Sigmoid colon (tissue), 7 donors: ENCODE results near the gene COBL. TPM values are rescaled to one million over a fixed set of nuclear protein-coding genes. Genes with fewer than 3 reads are reported as not detected.

Source experiments
- DNase-seq: peaks from one replicate; pipeline ENCODE4 v3.0.0-alpha.2; 2019
- H3K27ac ChIP-seq, 4 donors: fragments of 200-600 bp; sonication (generic); one replicate each; pipeline ENCODE4 v1.5.1; 2016 to 2019; ENCODE audit warnings: mild to moderate bottlenecking in 1 of 4
- H3K27me3 ChIP-seq, 3 donors: fragments of 200-600 bp; sonication (generic); one replicate each; pipeline ENCODE4 v1.5.1; 2019; ENCODE audit warnings: mild to moderate bottlenecking in 1 of 3
- H3K36me3 ChIP-seq, 4 donors: fragments of 200-600 bp; sonication (generic); one replicate each; pipeline ENCODE4 v1.5.1; 2016 to 2019
- H3K4me1 ChIP-seq, 4 donors: fragments of 200-600 bp; sonication (generic); one replicate each; pipeline ENCODE4 v1.5.1; 2017 to 2019
- H3K4me3 ChIP-seq, 4 donors: fragments of 200-600 bp; sonication (generic); one replicate each; pipeline ENCODE4 v1.5.1; 2017 to 2019; ENCODE audit warnings: mild to moderate bottlenecking in 2 of 4, moderate library complexity in 1 of 4
- H3K9me3 ChIP-seq, 4 donors: fragments of 200-600 bp in 3 of 4; sonication (generic) in 3 of 4; one replicate each; pipeline versions ENCODE4 v1.5.1 to v1.6.1; 2013 to 2019
- CTCF ChIP-seq, 4 experiments: fragments of 450-650 bp in 3 of 4; fragments of 200-600 bp in 1 of 4; IDR thresholded peaks; one replicate each; pipeline ENCODE4 v1.5.1; 2016 to 2019; ENCODE audit warnings: antibody characterized with exemption in 4 of 4, mild to moderate bottlenecking in 3 of 4, moderate library complexity in 2 of 4
- EP300 ChIP-seq, 4 donors: sonication (generic); formaldehyde crosslinking; IDR thresholded peaks; one replicate each; pipeline ENCODE4 v1.6.1; 2017; ENCODE audit warnings: antibody characterized with exemption in 4 of 4
- POLR2A ChIP-seq, 2 donors: fragments of 450-650 bp; IDR thresholded peaks; one replicate each; pipeline ENCODE4 v1.6.1; 2016; ENCODE audit warnings: antibody characterized with exemption in 2 of 2, mild to moderate bottlenecking in 2 of 2, moderate library complexity in 2 of 2
- POLR2AphosphoS5 ChIP-seq, 4 donors: sonication (generic); formaldehyde crosslinking; IDR thresholded peaks; one replicate each; pipeline ENCODE4 v1.6.1; 2017; ENCODE audit warnings: antibody characterized with exemption in 4 of 4
- WGBS, 2 donors: extraction: QIAGEN DNeasy Blood & Tissue Kit; methylation state at CpG; one replicate each; pipeline ENCODE4 v1.1.7; 2013; 5-methylcytosine and 5-hydroxymethylcytosine counted together
- intact Hi-C: fragments of 100-400 bp; cut with DNase I; formaldehyde crosslinking; loops from one replicate; pipeline ENCODE4 v1.15.1; 2023
- polyA plus RNA-seq, 3 donors: library from polyadenylated mRNA; stranded (reverse); fragments of 200-250 nt; gene quantifications; one replicate each; pipeline ENCODE4 v1.2.3, GENCODE V29; 2013
- total RNA-seq, 4 donors: library from RNA; depleted of rRNA; stranded (reverse); fragments of >200 nt; gene quantifications; one replicate each; pipeline ENCODE4 v1.1.0, GENCODE V29; 2016
- donor health status: healthy with polysubstance abuse.
- donor health status: Bipolar disorder and iron deficiency.
- donor health status: healthy.

Gene COBL
- total and polyA plus RNA-seq, 7 donors = 3.0 to 27.6 (median 10.0) TPM

DNA sequence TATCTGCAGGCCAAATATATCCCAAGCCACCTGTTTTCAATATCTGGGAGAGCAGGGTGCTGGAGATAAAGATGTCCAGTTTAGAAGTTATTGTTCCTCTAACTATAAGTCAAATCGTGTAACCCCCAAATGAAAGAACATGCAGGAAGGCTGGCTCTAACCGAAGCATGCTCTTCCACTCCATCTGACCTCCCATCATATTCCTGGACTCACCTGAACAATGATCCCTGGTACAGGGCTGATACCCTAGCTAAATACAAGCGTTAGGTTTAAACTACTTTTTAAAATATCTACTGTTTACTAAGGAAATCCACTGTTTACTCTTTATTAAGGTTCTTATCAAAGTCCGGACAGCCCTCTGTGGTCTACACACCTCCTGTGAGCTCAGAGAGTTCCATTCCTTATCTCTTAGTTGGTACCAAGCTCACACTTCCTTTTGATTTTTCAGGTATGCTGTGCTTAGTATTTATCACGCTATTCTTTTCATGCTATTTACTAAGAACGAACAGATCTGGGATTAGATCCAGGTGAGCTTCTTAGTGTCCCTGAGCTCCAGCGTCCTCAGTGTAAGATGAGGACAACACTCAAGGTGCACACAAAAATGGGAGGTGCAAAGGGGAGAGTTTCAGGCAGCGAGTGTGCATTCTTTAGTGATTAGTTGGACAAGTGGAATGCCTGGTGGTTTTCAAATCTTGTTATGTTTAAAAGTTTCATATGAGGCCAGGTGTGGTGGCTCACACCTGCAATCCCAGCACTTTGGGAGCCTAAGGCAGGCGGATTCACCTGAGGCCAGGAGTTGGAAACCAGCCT, 23.6 kb upstream of the COBL start:
- WGBS, 2 donors = 33 to 62% methylated on average over 9 of the region's 9 CpGs
- no peaks in the 10 kb centered on the region for H3K27me3 ChIP-seq
- TF ChIP-seq POLR2A (IDR thresholded peaks at IDR 0.05) (no peak), EP300 (IDR thresholded peaks at IDR 0.05) (no peak), CTCF (IDR thresholded peaks at IDR 0.05) (no peak), POLR2AphosphoS5 (IDR thresholded peaks at IDR 0.05) (no peak)
- no peak overlapping the region for H3K27ac ChIP-seq
- no peak for DNase-seq
- no peaks in the 10 kb centered on the region for H3K36me3 ChIP-seq
- no peaks in the 10 kb centered on the region for H3K9me3 ChIP-seq
- H3K4me1 ChIP-seq = no peaks in the 10 kb centered on the region
- no peak overlapping the region for H3K4me3 ChIP-seq
- intact Hi-C loops = no loop called here

DNA sequence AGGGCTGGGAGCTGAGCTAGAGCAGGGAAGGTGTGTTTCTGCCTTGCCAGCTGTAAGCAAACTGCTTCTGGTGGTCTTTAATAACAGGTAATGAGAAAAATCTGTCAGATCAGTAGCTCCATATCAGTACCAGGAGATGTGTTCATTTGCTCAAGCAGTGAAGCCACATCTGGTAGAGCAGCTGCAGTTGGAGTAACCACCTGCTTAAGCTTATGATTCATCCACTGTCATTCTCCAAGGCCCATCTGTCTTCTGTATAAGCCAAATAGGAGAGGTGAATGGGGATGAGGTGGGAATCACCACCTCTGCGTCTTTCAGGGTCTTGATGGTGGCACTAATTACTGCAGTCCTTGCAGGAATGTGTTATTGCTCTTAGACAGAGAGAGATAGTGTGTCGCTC, 18.4 kb upstream of the COBL start:
- no peaks in the 10 kb centered on the region for H3K9me3 ChIP-seq
- WGBS, 2 donors = 93% methylated on average over 2 of the region's 2 CpGs

DNA sequence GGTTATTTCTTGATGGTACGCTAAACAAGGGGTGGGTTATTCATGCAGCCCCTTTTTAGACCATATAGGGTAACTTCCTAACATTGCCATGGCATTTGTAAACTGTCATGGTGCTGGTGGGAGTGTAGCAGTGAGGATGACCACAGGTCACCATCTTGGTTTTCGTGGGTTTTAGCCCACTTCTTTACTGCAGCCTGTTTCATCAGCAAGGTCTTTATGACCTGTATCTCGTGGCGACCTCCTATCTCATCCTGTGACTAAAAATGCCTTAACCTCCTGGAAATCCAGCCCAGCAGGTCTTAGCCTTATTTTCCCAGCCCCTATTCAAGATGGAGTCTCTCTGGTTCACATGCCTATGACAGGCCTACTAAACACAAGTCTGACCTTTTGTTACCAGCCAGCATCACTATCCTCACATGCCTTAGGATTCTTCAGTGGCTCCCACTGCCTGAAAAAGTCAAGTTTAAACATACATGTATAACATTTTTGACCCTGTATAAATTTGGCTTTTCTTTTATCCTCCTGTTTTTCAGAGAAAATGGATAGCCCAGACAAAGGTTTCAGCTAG, 13.2 kb upstream of the COBL start:
- Histone ChIP-seq H3K4me1 (no peaks in the 10 kb centered on the region), H3K27ac (no peak overlapping the region), H3K27me3 (no peaks in the 10 kb centered on the region), H3K9me3 (no peaks in the 10 kb centered on the region), H3K4me3 (no peak overlapping the region), H3K36me3 (no peaks in the 10 kb centered on the region)
- WGBS, 2 donors = 88 to 94% methylated on average over 4 of the region's 4 CpGs
- TF ChIP-seq POLR2AphosphoS5 (IDR thresholded peaks at IDR 0.05) (no peak), POLR2A (IDR thresholded peaks at IDR 0.05) (no peak), CTCF (IDR thresholded peaks at IDR 0.05) (no peak), EP300 (IDR thresholded peaks at IDR 0.05) (no peak)
- DNase-seq = no peak
- intact Hi-C loops = no loop called here

More for the DNA sequence above, 18.4 kb upstream of the COBL start:
- DNase-seq = no peak
- Histone ChIP-seq H3K4me3 (no peak overlapping the region), H3K4me1 (no peaks in the 10 kb centered on the region), H3K36me3 (no peaks in the 10 kb centered on the region), H3K27ac (no peak overlapping the region), H3K27me3 (no peaks in the 10 kb centered on the region)
- intact Hi-C loops = no loop called here
- TF ChIP-seq POLR2A (IDR thresholded peaks at IDR 0.05) = no peak
- TF ChIP-seq CTCF (IDR thresholded peaks at IDR 0.05) = no peak
- no peak for TF ChIP-seq POLR2AphosphoS5 (IDR thresholded peaks at IDR 0.05)
- TF ChIP-seq EP300 (IDR thresholded peaks at IDR 0.05) = no peak

DNA sequence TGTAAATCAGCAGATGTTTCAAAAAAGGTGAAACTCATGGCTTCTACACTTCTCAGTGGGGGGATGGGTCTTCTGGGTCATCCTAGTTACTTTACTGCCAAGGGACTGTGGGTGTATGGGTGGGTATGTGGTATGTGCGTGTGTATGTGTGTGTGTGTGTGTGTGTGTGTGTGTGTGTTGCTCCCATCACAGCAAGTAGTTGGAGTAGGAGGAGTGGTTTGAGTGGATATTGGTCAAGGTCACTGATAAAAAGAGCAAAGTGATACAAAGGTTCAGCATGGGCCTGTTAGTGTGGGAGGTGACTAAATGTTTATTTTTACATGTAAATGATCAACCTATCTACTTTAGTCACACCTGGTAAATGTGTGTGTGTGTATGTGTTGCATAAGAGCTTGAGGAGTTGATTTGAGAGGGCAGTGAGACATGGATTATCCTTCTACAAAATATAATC, 11.8 kb upstream of the COBL start:
- no peak for DNase-seq
- H3K4me3 ChIP-seq = no peak overlapping the region
- H3K27ac ChIP-seq = no peak overlapping the region
- no peaks in the 10 kb centered on the region for H3K36me3 ChIP-seq
- WGBS, 2 donors = 38 to 60% methylated on average over 1 of the region's 1 CpG
- no peaks in the 10 kb centered on the region for H3K9me3 ChIP-seq
- no peaks in the 10 kb centered on the region for H3K27me3 ChIP-seq
- intact Hi-C loops = no loop called here
- no peaks in the 10 kb centered on the region for H3K4me1 ChIP-seq
- TF ChIP-seq POLR2AphosphoS5 (IDR thresholded peaks at IDR 0.05) (no peak), CTCF (IDR thresholded peaks at IDR 0.05) (no peak), POLR2A (IDR thresholded peaks at IDR 0.05) (no peak), EP300 (IDR thresholded peaks at IDR 0.05) (no peak)
